Activated T-cell treated with anti-CD3 and anti-CD28 coated beads for 1 hour (primary cell): ENCODE data around the gene TTC31.
A peak's percentile ranks its signal among the peaks of the same experiment; 100 is the strongest.
"Not testable (repeated sequence)": the region's sequence is repeated elsewhere in the genome, so short reads cannot be mapped to it uniquely, and the experiment has no call there.

Experiments
- DNase-seq: peaks from one replicate; pipeline ENCODE4 v3.0.0-alpha.2; 2020; ENCODE audit warnings: low read depth

Gene TTC31

DNA sequence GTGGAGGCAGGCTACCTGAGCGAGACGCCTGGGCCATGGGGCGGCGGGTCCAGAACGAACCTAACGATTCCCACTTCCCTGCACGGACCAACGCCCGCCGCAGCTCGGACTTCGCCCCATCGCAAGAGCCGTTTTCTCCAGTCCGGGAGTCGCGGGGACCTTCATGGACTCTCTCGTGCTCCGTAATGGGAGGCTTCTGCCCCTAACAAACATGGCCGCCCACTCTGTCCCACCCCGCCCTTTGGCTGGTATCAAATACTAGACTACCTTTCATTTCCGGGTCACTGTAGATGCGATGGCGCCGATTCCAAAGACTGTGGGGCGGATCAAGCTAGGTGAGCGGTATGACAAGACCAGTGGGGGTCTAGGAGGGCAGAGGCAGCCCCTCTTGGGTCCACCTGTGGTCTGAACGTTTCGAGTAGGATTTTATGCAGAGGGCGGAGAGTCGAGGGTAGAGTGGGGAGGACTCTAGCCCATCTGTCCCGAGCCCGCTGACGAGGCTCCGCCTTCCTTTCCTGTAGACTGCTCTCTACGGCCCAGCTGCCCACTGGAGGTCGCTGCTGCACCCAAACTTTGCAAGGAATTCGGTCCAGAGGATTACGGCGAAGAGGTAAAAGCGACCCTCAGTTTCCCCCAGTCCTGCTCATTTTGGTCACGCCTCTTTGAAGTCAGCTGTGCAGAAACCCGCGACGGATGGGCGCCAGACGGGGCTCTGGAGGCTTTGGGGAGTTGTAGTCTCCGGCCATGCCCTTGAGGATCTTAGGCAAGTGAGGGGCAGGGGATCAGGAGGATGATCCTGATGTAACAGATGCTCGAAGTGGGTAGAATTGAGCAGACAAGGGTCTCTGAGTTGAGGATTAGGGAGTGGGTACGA lies at the start of gene TTC31, which contains the start of gene CCDC142:
TTC31 (plus strand) TSS at position 281 of the 874 bp plus-strand sequence; CDS start at position 296, 15 bp downstream.
CCDC142 (minus strand) TSS at position 198 of the 874 bp plus-strand sequence; CDS start at position 37, 161 bp downstream.
- DNase-seq, result peak; percentile 86

DNA sequence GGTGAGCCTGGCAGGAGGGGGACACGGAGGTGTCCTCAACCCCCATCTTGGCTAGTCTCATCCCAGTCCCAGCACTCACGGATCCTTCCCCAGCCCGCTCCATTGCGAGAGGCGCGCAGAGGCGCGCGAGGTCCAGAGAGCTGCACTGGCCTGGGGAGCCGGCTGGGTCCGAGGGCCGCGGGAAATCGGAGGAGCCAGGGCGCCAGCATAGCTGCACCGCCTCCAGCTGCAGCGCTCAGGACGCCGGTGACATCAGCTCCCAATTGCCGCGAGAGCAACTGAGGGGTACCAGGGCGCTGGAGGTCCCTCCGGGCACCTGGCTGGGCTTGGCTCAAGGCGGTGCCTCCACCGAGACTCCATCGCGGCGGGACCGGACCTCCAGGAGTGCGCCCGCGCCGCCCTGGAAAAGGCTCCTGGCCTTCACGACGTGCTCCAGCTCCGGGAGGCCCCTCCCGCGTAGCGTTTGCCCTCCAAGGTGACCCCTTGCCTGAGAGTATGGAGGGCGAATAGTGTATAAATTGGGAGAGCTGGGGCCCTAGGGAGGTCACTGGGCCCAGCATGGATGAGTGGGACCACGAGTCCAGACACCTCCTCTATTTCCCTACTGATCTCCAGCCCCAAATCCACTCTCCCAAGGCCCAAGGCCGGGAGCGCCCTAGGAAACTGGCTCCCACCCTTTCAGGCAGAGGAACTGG lies 46.6 kb upstream of the TTC31 start:
- no peak for DNase-seq

DNA sequence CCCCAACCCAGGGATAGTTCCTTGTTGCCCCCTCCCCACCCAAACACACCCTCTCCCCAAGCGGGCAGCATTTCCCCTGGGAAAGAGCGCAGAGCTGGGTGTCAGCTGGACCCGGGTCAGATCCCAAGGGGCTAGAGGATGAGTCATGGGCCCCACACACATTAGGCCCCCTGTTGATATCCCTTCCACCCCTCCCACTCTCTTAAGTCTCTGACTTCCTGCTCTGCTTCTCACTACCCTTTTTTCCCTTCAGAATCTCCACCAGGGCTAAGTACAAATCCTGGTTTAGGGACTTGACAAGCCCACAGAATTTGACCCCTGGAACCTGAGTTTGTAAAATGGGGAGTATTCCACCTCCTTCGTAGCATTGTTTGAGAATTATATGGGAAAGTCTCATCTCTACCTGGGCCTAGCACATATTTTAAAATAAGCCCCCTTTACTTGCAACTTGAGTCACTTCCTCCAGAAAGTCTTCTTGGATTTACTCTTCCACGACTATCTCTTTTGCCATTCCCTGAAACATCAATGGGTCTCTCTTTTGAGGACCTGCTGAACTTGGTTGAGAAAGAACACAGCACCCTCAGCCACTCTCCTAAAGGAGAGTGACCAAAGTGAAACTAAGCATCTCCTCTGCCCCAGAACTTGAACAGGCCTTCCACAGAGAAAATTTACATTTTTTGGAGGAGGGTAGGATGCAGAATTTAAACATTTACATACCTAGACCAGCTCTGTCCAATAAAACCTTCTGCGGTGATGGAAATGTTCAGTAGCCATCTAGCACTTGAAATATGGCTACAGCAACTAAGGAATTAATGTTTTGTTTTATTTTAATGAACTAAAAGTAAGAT lies 45.8 kb upstream of the TTC31 start:
- no peak for DNase-seq

GRCh38 chr2:74438248-74438647 lies 44.6 kb upstream of the TTC31 start:
- DNase-seq, result no peak

GRCh38 chr2:74439373-74439772 lies 43.5 kb upstream of the TTC31 start:
- no peak for DNase-seq

DNA sequence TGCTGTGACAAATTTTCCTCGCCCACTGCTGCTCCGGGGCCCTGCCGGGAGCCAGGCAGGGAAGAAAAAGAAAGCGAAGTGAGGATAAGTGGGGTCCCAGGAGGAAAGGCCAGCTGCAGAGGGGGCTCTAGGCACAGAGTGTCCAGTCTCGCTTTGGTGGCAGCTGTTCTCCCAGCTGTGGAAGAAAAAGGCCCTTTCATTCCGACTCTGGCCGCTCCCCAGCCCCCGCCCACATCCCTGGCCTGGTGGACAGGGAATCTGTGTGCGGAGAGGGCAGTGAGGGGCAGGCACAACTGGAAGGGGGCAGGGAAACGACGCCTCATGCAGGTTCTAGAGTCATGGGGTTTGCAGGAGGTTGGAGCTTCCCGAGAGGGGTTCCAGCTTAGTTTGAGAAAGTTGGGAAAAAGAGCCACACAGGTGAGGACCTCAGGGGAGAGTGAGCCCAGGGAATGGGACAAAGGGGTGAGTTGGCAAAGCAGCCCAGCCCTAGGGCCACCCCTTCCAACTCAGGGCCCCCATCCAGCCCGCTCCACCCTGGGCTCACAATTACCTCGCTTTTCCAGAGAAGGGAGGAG lies 43.0 kb upstream of the TTC31 start:
- no peak for DNase-seq

- no peak for DNase-seq
Observed at GRCh38 chr2:74440378-74441169, 42.3 kb upstream of the TTC31 start.

- no peak for DNase-seq
Observed at GRCh38 chr2:74441170-74441689, 41.7 kb upstream of the TTC31 start.

GRCh38 chr2:74441690-74442482 lies 41.0 kb upstream of the TTC31 start, which contains the start of gene RTKN:
RTKN (minus strand) TSS chr2:74441937; CDS start chr2:74441816, 121 bp downstream.
- no peak for DNase-seq

GRCh38 chr2:74442483-74443297 lies 40.2 kb upstream of the TTC31 start:
- DNase-seq, result not testable (repeated sequence)

GRCh38 chr2:74444498-74445318 lies 38.2 kb upstream of the TTC31 start:
- no peak for DNase-seq

DNA sequence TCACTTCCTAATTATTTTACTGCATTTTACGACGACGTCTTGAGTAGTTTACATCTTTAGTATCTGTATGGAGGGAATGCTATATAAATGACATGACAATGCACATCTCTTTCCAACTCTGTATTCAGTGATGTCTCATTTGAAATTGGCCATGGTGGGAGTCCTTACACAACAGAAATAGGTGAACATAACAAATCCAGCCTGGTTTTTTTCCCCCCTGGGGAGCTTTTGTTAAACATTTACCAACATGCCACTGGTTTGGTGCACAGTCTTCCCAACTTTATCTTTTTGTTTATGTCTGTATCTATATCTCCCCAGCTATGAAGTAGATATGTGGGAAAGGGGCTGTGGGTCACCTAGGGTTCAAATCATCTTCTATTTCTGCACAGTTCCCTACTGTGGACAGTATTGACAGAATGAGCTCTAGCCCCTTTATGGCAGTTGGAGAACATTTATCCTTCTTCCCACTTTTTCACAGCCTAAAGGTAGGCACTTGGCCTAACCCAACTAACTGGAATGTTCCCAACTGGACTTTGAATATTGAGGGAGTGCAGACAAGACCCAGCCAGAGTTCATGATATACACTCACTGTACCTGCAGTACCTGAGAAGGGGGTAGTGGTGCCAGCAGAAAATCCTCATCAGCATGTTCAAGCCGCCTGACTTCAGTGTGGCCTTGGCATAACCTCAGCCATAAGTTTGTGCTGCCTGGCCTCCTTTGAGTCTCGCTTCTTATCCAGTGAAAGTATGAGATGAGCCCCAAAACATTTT lies 35.5 kb upstream of the TTC31 start:
- no peak for DNase-seq

- no peak for DNase-seq
Observed at GRCh38 chr2:74448771-74449170, 34.1 kb upstream of the TTC31 start.

GRCh38 chr2:74450570-74451190 lies 32.2 kb upstream of the TTC31 start:
- DNase-seq, result no peak

- DNase-seq, result peak; percentile 93
Observed at GRCh38 chr2:74454654-74455511, 28.0 kb upstream of the TTC31 start, which contains the start of gene INO80B. INO80B (plus strand) TSS chr2:74455087; CDS start chr2:74455117, 30 bp downstream.

DNA sequence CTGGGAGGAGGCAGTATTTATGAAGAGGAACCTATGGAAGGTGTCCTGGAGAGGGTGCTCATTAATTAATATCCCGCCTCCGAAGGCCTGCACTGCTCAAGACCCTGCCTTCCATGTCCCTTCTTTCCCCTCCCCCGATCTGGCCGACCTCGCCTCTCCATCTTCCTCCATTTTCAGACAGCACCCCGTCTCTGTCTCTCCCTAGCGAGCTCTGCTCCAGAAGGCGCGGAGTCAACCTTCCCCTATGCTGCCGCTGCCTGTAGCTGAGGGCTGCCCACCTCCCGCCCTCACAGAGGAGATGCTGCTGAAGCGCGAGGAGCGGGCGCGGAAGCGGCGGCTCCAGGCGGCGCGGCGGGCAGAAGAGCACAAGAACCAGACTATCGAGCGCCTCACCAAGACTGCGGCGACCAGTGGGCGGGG lies 25.7 kb upstream of the TTC31 start:
- DNase-seq, result no peak
